OCI-LY7 (cell line): ENCODE results near the gene AHCYL1.

ENCODE experiments used
- CTCF ChIP-seq: fragments of 200-600 bp; sonication (generic); conservative IDR thresholded peaks from 2 replicates; pipeline ENCODE4 v1.5.1; 2014; ENCODE audit warnings: mild to moderate bottlenecking, antibody characterized with exemption, low read length, moderate library complexity, mixed read lengths
- EZH2phosphoT487 ChIP-seq: fragments of 200-600 bp; sonication (generic); IDR thresholded peaks from 2 replicates; pipeline ENCODE4 v1.6.1; 2018; ENCODE audit warnings: low read depth, borderline replicate concordance, mild to moderate bottlenecking, mixed run types, antibody characterized with exemption, low read length, moderate library complexity, mixed read lengths

- TF ChIP-seq CTCF, result no peak
- TF ChIP-seq EZH2phosphoT487, result no peak
Observed at GRCh38 chr1:110055493-110056284, 71.1 kb downstream of the AHCYL1 start.
